Body of pancreas (tissue), 4 donors: ENCODE data around the gene SLC6A11. TPM values are rescaled to one million over a fixed set of nuclear protein-coding genes. Genes with fewer than 3 reads are reported as not detected.

ENCODE experiments used
- ATAC-seq: fragments of 150-250 bp; one replicate; pipeline ENCODE4 v1.9.1; 2016
- DNase-seq, 4 donors: peaks; one replicate each; pipeline ENCODE4 v3.0.0-alpha.2; 2019
- H3K27ac ChIP-seq, 4 donors: fragments of 200-600 bp; sonication (generic); 1 replicate in 3 of 4; 2 replicates in 1 of 4; pipeline versions ENCODE4 v1.5.1 to v1.6.1; 2016 to 2019; ENCODE audit warnings: mild to moderate bottlenecking in 1 of 4, mixed read lengths in 1 of 4, moderate library complexity in 1 of 4
- H3K27me3 ChIP-seq, 2 donors: fragments of 200-600 bp; sonication (generic); one replicate each; pipeline ENCODE4 v1.6.0; 2016; ENCODE audit warnings: mild to moderate bottlenecking in 1 of 2
- H3K36me3 ChIP-seq, 2 donors: fragments of 200-600 bp; sonication (generic); replicated peaks in 1 of 2; 2 replicates each; pipeline ENCODE4 v1.5.1; 2016; ENCODE audit warnings: low read depth in 2 of 2; ENCODE audit not compliant: insufficient read depth in 1 of 2
- H3K4me1 ChIP-seq: fragments of 200-600 bp; sonication (generic); one replicate; pipeline ENCODE4 v1.6.0; 2016
- H3K4me3 ChIP-seq, 2 donors: fragments of 200-600 bp; sonication (generic); 1 replicate in 1 of 2; 2 replicates in 1 of 2; pipeline ENCODE4 v1.5.1; 2016 to 2019
- H3K9me3 ChIP-seq, 3 donors: fragments of 200-600 bp; sonication (generic); 1 replicate in 2 of 3; 2 replicates in 1 of 3; pipeline ENCODE4 v1.5.1; 2016
- CTCF ChIP-seq, 7 experiments: fragments of 450-650 bp in 4 of 7; fragments of 200-600 bp in 3 of 7; sonication (generic) in 3 of 7; IDR thresholded peaks; one replicate each; pipeline ENCODE4 v1.5.1; 2016 to 2019; ENCODE audit warnings: antibody characterized with exemption in 7 of 7
- POLR2A ChIP-seq, 3 donors: fragments of 450-650 bp; IDR thresholded peaks; one replicate each; pipeline ENCODE4 v1.6.1; 2016; ENCODE audit warnings: antibody characterized with exemption in 3 of 3, mild to moderate bottlenecking in 2 of 3
- WGBS, 2 donors: methylation state at CpG; one replicate each; pipeline ENCODE4 v1.1.5; 2017; 5-methylcytosine and 5-hydroxymethylcytosine counted together
- intact Hi-C: fragments of 100-400 bp; cut with DNase I; formaldehyde crosslinking; loops from one replicate; pipeline ENCODE4 v1.15.1; 2023
- total RNA-seq, 2 donors: library from RNA; depleted of rRNA; stranded (reverse); fragments of >200 nt; gene quantifications; one replicate each; pipeline ENCODE4 v1.1.0, GENCODE V29; 2016

SLC6A11 gene
- total RNA-seq, 2 donors from 2014 or later = 0.52 TPM; not detected in 1

GRCh38 chr3:10950476-10951294, 134.7 kb downstream of the SLC6A11 start:
- no peaks in the 10 kb centered on the region for H3K9me3 ChIP-seq
- H3K4me3 ChIP-seq = no peak overlapping the region
- no peaks in the 10 kb centered on the region for H3K27me3 ChIP-seq
- H3K27ac ChIP-seq = no peak overlapping the region
- WGBS, 2 donors = 37 to 38% methylated on average over 9 to 12 of the region's 12 CpGs
- DNase-seq (peak in 2 of 4 donors; percentile 11 to 12), ATAC-seq (no peak)
- TF ChIP-seq CTCF (IDR thresholded peaks at IDR 0.05) (peak in 5 of 7 experiments; percentile 13 to 43 (median 31)), POLR2A (IDR thresholded peaks at IDR 0.05) (no peak)
- intact Hi-C loops = no loop called here
- no peaks in the 10 kb centered on the region for H3K4me1 ChIP-seq
- H3K36me3 ChIP-seq = no peaks in the 10 kb centered on the region

- WGBS, 2 donors = 45 to 61% methylated on average over 7 of the region's 7 CpGs
- Histone ChIP-seq H3K27me3 (no peaks in the 10 kb centered on the region), H3K27ac (no peak overlapping the region), H3K4me1 (no peaks in the 10 kb centered on the region), H3K4me3 (no peak overlapping the region), H3K36me3 (no peaks in the 10 kb centered on the region), H3K9me3 (no peaks in the 10 kb centered on the region)
- DNase-seq = no peak
- no peak for TF ChIP-seq CTCF (IDR thresholded peaks at IDR 0.05)
- TF ChIP-seq POLR2A (IDR thresholded peaks at IDR 0.05) = no peak
- intact Hi-C loops = no loop called here
- no peak for ATAC-seq
Measured at GRCh38 chr3:10951295-10951926, 135.4 kb downstream of the SLC6A11 start.

GRCh38 chr3:10952525-10952924, 136.5 kb downstream of the SLC6A11 start:
- Histone ChIP-seq H3K36me3 (no peaks in the 10 kb centered on the region), H3K27ac (no peak overlapping the region), H3K27me3 (no peaks in the 10 kb centered on the region), H3K4me3 (no peak overlapping the region), H3K9me3 (no peaks in the 10 kb centered on the region), H3K4me1 (no peaks in the 10 kb centered on the region)
- intact Hi-C loops = no loop called here
- ATAC-seq (no peak), DNase-seq (no peak)
- TF ChIP-seq POLR2A (IDR thresholded peaks at IDR 0.05) = no peak
- no peak for TF ChIP-seq CTCF (IDR thresholded peaks at IDR 0.05)
- 38 to 83% methylated on average over 1 to 3 of the region's 3 CpGs for WGBS, 2 donors

GRCh38 chr3:10954740-10955139, 138.7 kb downstream of the SLC6A11 start:
- Histone ChIP-seq H3K4me1 (no peaks in the 10 kb centered on the region), H3K27me3 (no peaks in the 10 kb centered on the region), H3K9me3 (no peaks in the 10 kb centered on the region), H3K36me3 (no peaks in the 10 kb centered on the region), H3K4me3 (no peak overlapping the region), H3K27ac (no peak overlapping the region)
- 60 to 65% methylated on average over 3 of the region's 3 CpGs for whole genome bisulfite sequencing, 2 donors
- ATAC-seq (no peak), DNase-seq (no peak)
- intact Hi-C loops = no loop called here
- no peak for TF ChIP-seq CTCF (IDR thresholded peaks at IDR 0.05)
- no peak for TF ChIP-seq POLR2A (IDR thresholded peaks at IDR 0.05)
